KOPT-K1 (cell line): ENCODE results near the gene ASIC2.

Experiments
- H3K27ac ChIP-seq: fragments of 200-600 bp; sonication (generic); 2 replicates; pipeline ENCODE4 v1.5.1; 2016; ENCODE audit warnings: antibody characterized with exemption, mild to moderate bottlenecking, low read depth, low read length; ENCODE audit not compliant: poor library complexity, severe bottlenecking
- H3K36me3 ChIP-seq: fragments of 200-600 bp; sonication (generic); 2 replicates; pipeline ENCODE4 v1.5.1; 2017; ENCODE audit warnings: antibody characterized with exemption, mild to moderate bottlenecking, low read length, moderate library complexity; ENCODE audit not compliant: insufficient read depth
- H3K9me3 ChIP-seq: fragments of 200-600 bp; sonication (generic); 2 replicates; pipeline ENCODE4 v1.5.1; 2017; ENCODE audit warnings: antibody characterized with exemption, low read length, mild to moderate bottlenecking; ENCODE audit not compliant: insufficient read depth, poor library complexity, severe bottlenecking

ASIC2 gene

DNA sequence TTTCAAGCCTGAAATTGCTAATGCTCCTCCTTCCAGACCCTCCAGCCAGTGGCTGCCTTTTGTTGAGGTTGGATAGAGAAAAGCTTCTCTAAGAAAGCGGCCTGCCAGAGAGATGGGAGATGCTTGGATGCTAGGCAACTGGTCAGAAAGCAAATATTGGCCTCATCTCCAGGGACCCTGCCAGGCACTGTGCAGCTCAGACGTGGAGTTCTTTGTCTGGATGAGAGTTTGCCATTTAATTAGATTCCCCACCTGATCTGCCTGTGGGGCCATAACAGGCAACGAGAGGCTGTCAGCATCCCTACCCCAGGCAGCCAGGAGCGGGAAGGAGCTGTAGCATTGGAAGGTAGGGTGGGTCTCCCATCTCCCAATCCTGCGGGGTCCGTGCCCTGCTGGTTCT lies 52.7 kb downstream of the ASIC2 start:
- H3K9me3 ChIP-seq, result no peaks in the 10 kb centered on the region
- H3K36me3 ChIP-seq, result no peaks in the 10 kb centered on the region
- H3K27ac ChIP-seq, result no peak overlapping the region

DNA sequence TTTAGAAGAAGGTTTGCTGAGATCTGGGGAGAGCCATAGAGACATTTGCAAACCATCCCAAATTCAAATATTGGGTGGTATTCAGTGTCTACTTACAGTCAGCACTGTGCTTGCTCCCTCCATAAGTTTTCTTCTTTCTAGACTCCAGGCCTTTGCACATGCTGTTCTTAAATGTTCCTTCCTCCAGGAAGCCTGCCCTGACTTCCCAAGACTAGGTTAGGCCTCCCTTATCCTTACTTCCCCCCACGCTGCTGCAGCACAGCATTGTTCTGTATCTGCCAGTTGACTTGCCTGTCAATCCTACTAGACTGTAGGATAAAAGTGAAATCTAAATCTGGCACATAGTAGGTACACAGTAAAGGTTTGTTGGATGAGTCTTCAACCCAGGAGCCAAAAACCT lies 53.4 kb downstream of the ASIC2 start:
- Histone ChIP-seq H3K9me3 (no peaks in the 10 kb centered on the region), H3K27ac (no peak overlapping the region), H3K36me3 (no peaks in the 10 kb centered on the region)

DNA sequence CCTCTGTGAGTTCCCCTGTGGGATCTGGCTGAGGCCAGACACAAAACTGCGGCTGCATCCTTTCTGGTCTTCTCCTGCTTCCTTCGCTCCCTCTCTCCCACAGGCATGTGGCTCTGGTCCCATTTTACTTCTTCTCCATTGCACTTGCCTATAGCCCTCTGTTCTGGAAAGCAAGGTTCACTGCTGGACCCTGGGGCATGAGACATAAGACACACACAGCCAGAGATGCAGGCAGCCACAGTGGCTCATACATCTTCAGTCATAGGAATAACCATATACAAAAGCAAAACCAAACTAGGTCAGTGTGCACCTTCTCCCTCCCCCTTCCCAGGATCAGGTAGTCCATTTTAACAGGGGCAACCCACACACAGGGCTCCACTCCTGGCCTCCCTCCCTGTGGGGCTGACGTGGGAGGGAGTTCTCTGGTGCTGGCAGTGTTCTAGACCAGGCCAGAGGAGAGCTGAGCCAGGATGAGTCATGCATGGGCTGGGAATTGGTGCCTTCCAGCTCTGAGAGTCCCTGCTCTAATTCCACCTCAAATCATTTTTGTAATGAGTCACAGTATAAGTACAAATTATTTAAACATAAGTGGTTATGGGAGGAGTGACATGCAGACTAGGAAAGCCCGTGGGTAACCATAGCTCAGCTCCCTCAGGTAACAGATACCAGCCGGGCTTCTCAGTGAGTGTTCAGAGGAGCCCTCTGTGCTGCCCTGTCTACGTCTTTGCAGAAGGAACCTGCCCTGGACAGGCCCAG lies 58.0 kb downstream of the ASIC2 start:
- Histone ChIP-seq H3K27ac (no peak overlapping the region), H3K9me3 (no peaks in the 10 kb centered on the region), H3K36me3 (no peaks in the 10 kb centered on the region)

DNA sequence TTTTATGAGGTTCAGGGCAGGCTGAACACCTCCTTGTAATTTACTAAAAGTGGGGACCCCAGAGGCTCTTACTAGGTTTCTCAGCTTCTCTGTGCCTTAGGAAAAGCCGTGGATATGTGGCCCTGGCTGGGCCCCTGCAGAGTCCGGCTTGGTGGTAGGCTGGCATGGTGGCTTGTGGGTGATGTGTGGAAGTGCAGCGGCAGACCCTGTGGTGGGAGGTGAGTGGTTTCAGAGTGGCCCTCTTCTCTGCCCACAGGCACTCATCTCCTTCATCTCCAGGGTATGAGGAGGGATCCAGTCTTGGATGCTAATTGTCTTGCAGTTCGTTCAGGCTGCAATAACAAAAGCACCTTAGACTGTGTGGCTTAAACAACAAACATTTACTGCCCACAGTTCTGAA lies 58.9 kb downstream of the ASIC2 start:
- Histone ChIP-seq H3K27ac (no peak overlapping the region), H3K9me3 (no peaks in the 10 kb centered on the region), H3K36me3 (no peaks in the 10 kb centered on the region)

DNA sequence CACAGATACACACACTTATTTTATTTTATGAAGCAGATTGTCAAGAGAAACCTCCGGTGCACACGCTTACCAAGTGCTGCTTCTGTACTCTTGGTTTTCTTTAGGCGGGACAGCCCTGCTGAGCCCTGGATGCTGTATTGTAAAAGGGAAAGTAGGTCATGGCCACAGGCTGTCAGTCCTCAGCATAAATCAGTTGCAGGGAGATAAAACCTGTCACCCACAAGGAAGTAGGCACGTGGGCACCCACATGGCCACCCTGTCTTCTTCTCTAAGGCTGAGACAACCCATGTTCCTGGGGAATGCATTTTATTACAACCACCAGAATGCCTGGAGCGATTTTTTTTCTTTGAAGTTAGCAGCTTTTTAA lies 59.3 kb downstream of the ASIC2 start:
- H3K27ac ChIP-seq, result no peak overlapping the region
- no peaks in the 10 kb centered on the region for H3K9me3 ChIP-seq
- H3K36me3 ChIP-seq, result no peaks in the 10 kb centered on the region

DNA sequence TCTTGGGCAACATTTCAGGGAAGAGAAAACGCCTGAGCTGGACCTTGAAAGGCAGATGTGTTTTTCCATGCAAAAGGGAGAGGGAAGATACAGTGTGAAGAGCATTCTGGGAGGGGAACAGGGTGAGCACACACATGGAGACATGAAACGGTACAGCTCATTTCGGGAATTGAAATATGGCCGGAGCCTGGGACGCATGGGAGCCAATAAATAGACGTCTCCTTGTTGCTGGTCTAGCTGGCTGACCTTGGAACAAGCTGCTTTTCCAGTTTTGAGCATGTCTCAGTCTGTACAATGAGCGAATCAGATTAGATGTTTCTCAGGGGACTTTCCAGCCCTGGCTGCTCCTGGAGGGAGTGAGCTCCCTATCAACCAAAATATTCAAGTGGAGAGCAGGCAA lies 63.6 kb downstream of the ASIC2 start:
- no peaks in the 10 kb centered on the region for H3K9me3 ChIP-seq
- H3K27ac ChIP-seq, result no peak overlapping the region
- no peaks in the 10 kb centered on the region for H3K36me3 ChIP-seq

DNA sequence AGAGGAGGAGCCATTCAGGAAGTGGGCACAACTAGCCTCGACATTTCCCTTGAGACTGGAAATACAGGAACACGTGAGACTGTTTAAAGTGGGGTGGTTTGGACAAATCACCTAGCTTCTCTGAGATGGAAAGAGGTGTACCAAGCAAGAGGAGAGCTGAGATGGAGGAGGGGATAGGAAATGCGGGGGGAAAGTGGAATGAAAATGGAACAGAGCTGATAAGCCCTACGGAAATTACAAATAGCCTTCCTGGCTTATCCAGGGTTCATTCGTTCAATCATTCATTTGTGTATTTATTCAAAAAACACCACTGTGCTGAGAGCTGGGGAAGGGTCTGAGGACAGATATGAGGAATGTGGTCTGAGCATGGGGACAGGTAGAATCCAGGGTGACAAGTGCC lies 64.1 kb downstream of the ASIC2 start:
- no peaks in the 10 kb centered on the region for H3K36me3 ChIP-seq
- no peaks in the 10 kb centered on the region for H3K9me3 ChIP-seq
- H3K27ac ChIP-seq, result no peak overlapping the region

DNA sequence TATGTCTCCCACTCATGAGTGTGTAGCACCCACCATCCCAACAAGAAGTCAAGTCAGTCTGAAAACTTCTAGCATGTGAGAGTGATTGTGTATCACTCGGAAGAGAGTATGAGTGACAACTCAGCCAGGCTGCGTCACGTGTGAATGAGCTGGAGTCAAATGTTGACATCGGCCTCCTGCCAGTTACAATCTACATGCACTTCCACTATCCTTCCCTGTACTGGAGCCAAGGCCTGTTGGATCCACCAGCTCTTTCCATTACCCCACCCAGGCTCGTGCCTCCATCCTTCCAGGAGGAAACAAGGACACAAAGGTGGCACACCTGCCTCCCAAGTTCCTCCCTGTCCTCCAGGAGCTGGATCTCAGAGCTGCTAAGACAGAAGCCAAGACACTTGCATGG lies 64.5 kb downstream of the ASIC2 start:
- no peak overlapping the region for H3K27ac ChIP-seq
- H3K36me3 ChIP-seq, result no peaks in the 10 kb centered on the region
- no peaks in the 10 kb centered on the region for H3K9me3 ChIP-seq

DNA sequence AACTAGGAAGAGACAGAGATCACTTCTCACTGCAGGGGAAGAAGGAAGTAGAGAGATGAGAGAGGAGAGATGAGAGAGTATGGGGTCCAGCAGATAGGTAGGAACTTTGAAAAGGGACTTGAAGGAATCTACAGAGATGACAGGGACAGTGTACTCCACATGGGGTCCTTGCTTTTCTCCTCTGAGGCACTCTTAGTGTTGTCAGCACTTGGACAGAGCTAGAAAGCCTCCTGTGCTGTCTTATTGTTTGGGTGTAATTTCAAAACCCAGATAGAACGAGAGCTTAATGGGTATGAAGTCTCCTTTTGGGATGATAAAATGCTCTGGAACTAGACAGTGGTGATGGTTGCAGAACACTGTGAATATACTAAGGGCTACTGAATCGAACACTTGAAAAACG lies 65.2 kb downstream of the ASIC2 start:
- H3K27ac ChIP-seq, result no peak overlapping the region
- no peaks in the 10 kb centered on the region for H3K36me3 ChIP-seq
- no peaks in the 10 kb centered on the region for H3K9me3 ChIP-seq

DNA sequence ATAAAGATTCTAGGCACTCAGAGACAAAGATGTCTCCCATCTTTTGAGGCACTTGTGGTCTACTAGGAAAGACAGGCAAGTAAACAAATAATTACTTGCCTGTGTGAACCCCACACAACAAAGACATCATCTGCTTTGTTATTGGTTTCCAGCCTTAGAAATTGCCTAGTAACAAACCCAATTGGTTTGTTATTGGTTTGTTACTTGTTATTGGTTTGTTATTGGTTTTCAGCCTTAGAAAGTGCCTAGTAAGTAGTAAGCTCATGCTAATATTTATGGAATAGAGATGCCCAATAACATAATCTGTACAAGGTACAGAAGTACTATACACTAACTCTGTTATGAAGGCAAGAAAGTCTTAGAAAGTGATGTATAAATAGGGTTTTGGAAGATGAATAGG lies 67.1 kb downstream of the ASIC2 start:
- no peak overlapping the region for H3K27ac ChIP-seq
- H3K9me3 ChIP-seq, result no peaks in the 10 kb centered on the region
- no peaks in the 10 kb centered on the region for H3K36me3 ChIP-seq

DNA sequence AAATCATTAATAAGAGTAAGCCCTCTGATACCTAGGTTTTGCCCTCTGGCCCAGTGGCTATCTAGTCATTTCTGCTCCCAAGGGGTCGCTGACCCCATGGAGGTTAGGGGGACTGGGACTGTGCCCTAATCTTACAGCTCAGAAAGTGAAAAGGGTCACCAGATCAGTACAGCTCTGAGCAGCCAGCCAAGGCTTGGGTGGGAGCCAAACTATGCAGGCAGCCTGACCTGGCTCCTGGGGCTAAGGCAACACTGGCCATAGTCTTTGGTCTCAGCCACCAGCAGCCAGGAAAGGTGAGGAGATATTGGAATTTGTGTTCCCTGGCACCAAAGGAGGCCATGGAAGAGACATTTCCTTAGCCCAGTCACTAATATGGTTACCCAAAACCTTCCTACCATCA lies 67.6 kb downstream of the ASIC2 start:
- Histone ChIP-seq H3K27ac (no peak overlapping the region), H3K9me3 (no peaks in the 10 kb centered on the region), H3K36me3 (no peaks in the 10 kb centered on the region)

DNA sequence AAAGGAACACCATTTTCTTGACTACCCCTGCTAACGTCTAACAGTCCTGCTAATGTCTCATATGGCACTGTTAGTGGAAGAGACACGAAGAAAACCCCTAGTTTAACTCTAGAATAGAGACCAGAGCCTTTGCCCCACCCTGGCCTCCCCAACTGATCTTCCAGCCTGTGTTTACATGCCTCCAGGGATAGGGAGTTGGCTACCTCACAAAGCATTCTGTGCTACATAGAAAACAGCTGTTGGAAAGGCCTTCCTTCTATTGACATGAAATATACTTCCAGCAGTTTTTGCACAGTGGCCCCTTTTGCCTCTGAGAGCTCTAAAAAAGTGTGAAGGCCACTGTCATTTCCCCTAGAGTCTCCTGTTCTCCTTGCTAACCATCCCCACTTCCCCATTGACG lies 73.1 kb downstream of the ASIC2 start:
- H3K9me3 ChIP-seq, result no peaks in the 10 kb centered on the region
- H3K36me3 ChIP-seq, result no peaks in the 10 kb centered on the region
- H3K27ac ChIP-seq, result no peak overlapping the region

DNA sequence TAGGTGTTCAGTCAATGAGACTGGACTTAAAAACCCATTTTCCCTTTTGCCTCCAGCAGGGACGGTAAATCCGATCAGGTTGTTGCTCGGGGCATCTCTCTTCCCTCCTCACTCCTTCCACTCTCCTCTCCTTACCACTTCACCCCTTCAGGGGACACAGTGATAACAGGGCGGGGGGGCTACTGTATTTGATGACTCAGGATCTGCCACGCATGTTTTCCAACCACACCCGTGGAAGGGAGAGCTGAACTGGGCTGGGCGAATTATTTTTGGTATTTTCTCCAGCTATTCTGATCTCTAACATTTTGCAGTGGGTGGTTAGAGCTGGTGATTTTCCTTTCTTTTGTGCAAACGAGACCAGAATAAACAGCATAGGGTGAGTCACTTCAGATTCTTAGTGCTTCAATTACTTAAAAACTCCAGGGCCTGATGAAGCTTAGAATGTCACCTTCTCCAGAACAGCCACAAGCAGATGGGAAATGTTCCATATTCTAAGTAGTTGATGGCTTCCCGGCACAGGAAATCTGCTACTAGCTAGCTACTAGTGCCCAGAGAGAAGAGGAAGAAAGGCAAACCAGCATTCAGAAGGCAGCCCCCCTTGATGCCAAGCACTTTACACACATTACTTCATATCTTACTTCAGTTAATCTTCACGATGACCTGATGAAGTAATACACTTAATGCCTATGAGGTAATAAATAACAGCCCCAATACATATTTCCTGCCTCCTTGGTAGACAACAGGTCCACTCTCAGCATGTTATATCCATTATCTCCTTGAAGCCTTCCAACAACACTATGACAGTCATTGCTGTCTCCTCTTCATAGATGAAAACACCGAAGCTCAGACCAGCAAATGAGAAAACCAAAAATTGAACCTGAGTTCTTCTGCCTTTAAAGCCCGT lies 74.1 kb downstream of the ASIC2 start:
- Histone ChIP-seq H3K27ac (no peak overlapping the region), H3K9me3 (no peaks in the 10 kb centered on the region), H3K36me3 (no peaks in the 10 kb centered on the region)

DNA sequence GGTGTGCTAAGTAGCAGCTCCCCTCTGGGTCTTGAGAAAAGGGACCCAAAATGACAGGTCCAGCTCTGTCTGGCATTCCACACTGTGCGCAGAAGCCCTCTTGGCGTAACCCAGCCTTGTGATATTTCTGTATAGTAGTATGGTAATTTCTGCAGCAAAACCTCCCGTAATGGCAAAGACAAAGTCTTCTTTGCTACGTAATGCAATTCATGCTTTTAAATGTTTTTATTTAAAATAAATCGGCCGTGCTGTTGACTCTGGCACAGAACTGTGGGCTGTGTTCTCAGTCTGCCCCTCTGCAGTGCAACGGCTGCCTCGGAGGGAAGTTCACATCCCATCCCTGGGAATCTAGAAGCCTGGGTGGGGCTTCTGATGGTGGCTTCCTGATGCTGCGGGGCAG lies 75.2 kb downstream of the ASIC2 start:
- Histone ChIP-seq H3K27ac (no peak overlapping the region), H3K9me3 (no peaks in the 10 kb centered on the region), H3K36me3 (no peaks in the 10 kb centered on the region)

DNA sequence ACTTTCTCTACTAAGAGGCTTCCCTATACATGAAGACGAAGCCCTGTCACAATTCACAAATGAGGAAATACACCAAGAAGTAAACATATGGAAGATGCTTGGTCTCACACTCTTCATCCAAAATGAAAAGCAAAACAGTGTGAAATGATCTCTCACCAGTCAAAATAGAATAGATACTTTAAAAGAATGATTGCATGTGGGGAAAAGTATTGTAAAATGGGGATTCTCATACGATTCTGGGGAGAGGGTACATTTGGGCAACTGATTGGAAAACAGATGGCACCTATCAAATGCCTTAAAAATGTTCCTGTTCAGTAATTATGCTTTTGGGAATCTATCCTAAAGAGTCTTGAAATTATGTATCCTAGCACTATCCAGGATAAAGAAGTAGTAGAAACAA lies 78.1 kb downstream of the ASIC2 start:
- Histone ChIP-seq H3K9me3 (no peaks in the 10 kb centered on the region), H3K36me3 (no peaks in the 10 kb centered on the region), H3K27ac (no peak overlapping the region)

DNA sequence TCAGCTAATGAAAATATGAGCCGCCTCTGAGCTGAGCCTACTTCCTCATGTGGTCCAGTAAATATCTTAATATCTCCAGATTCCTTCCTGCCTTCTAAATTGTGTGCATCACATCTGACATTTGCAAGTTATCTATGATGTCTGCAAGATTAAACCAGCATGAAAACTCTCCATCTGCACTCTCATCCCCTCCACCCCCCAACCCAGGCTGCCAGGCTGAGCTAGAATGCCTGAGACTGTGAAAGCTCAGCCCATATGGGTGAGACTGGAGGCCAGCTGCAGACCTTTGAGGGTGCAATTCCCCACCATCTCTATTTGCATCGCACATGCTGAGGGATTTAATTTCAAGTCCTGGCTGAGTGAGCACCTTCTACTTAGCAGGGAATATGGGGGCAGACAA lies 82.8 kb downstream of the ASIC2 start:
- no peaks in the 10 kb centered on the region for H3K36me3 ChIP-seq
- H3K27ac ChIP-seq, result no peak overlapping the region
- no peaks in the 10 kb centered on the region for H3K9me3 ChIP-seq
